Measurements from ENCODE around the gene FAT3.

GRCh38 chr11:92245700-92246271, 21.2 kb downstream of the FAT3 start:
- no peak for TF ChIP-seq ELF4 (IDR thresholded peaks at IDR 0.05)
- TF ChIP-seq FOXM1 (IDR thresholded peaks at IDR 0.05; ENCODE audit: borderline replicate concordance) = no peak
- TF ChIP-seq ARNT (IDR thresholded peaks at IDR 0.05) = no peak
- TF ChIP-seq SUZ12 (IDR thresholded peaks at IDR 0.05) = no peak
